Measurements from ENCODE around the gene SHBG.

Gene SHBG

GRCh38 chr17:7647018-7647417 lies 17.1 kb downstream of the SHBG start:
- no peak for DNase-seq (ENCODE audit: low read depth in 2 of 2)

- DNase-seq (ENCODE audit: low read depth in 2 of 2): peak; percentile 63 to 71
Measured at GRCh38 chr17:7650509-7651096, 20.7 kb downstream of the SHBG start, which contains the start of gene ATP1B2. Gene ATP1B2 (plus strand): TSS chr17:7650926. CDS start chr17:7651519, 593 bp downstream.

- DNase-seq (ENCODE audit: low read depth in 2 of 2): no peak
Measured at GRCh38 chr17:7651097-7651664, 21.2 kb downstream of the SHBG start.

- no peak for DNase-seq (ENCODE audit: low read depth in 2 of 2)
Measured at GRCh38 chr17:7651665-7652387, 21.9 kb downstream of the SHBG start.

GRCh38 chr17:7652388-7653356 lies 22.7 kb downstream of the SHBG start:
- no peak for DNase-seq (ENCODE audit: low read depth in 2 of 2)

- no peak for DNase-seq (ENCODE audit: low read depth in 2 of 2)
Measured at GRCh38 chr17:7654832-7655540, 25.1 kb downstream of the SHBG start.

- no peak for DNase-seq (ENCODE audit: low read depth in 2 of 2)
Measured at GRCh38 chr17:7655541-7655840, 25.6 kb downstream of the SHBG start.

- DNase-seq (ENCODE audit: low read depth in 2 of 2): no peak
Measured at GRCh38 chr17:7656958-7657609, 27.1 kb downstream of the SHBG start.

- no peak for DNase-seq (ENCODE audit: low read depth in 2 of 2)
Measured at GRCh38 chr17:7667656-7668406, 37.9 kb downstream of the SHBG start.

GRCh38 chr17:7668482-7668881 lies 38.5 kb downstream of the SHBG start:
- no peak for DNase-seq (ENCODE audit: low read depth in 2 of 2)

- DNase-seq (ENCODE audit: low read depth in 2 of 2): peak in 1 of 2 donors; percentile 21
Measured at GRCh38 chr17:7673239-7673638, 43.3 kb downstream of the SHBG start.

- DNase-seq (ENCODE audit: low read depth in 2 of 2): no peak
Measured at GRCh38 chr17:7674934-7675333, 45.0 kb downstream of the SHBG start.

GRCh38 chr17:7676533-7676932 lies 46.6 kb downstream of the SHBG start:
- no peak for DNase-seq (ENCODE audit: low read depth in 2 of 2)

GRCh38 chr17:7677388-7678067 lies 47.6 kb downstream of the SHBG start:
- DNase-seq (ENCODE audit: low read depth in 2 of 2): no peak
